H1 (cell line): ENCODE results near the gene ABLIM1. TPM values are rescaled to one million over a fixed set of nuclear protein-coding genes. Genes with fewer than 3 reads are reported as not detected.

Experiments used
- FOSL1 ChIP-seq: IDR thresholded peaks from 2 replicates; pipeline ENCODE4 v1.6.1; 2011; ENCODE audit warnings: mild to moderate bottlenecking, low read depth, low read length, moderate library complexity; ENCODE audit not compliant: insufficient read depth
- polyA plus RNA-seq, 7 experiments: library from polyadenylated mRNA; depleted of rRNA in 3 of 7; stranded (reverse) in 5 of 7; unstranded in 2 of 7; fragments of >200 nt in 5 of 7; fragments of 200-250 nt in 2 of 7; gene quantifications; 1 replicate in 5 of 7; 2 replicates in 1 of 7; 4 replicates in 1 of 7; pipeline versions ENCODE4 v1.2.1 to v1.2.3, GENCODE V29; 2011 to 2013; ENCODE audit warnings: missing spikeins in 2 of 7, mixed read lengths in 2 of 7
- total RNA-seq: library from RNA; stranded (reverse); fragmentation: NEBNext Ultra II Directional; extraction: Animal tissue kit (Norgen Biotek cat#: 25700); gene quantifications from 2 replicates; pipeline ENCODE4 v1.2.1, GENCODE V29; 2021

Gene ABLIM1
- total and polyA plus RNA-seq, 2 of the 8 experiments (the other 6 are each of a cell fraction or from before 2014, with no cell fraction given): 51.2 to 51.7 TPM

- no peak for TF ChIP-seq FOSL1
- TF ChIP-seq, all 59 proteins: peak for 0
Observed at GRCh38 chr10:114412907-114413797, 244.9 kb downstream of the ABLIM1 start (continued).
